GM12891 (cell line): ENCODE measurements around the gene TFE3.

Experiments
- PAX5 ChIP-seq: IDR thresholded peaks from 2 replicates; pipeline ENCODE4 v1.6.1; 2011; ENCODE audit warnings: low read length, moderate library complexity, mild to moderate bottlenecking; ENCODE audit not compliant: insufficient read depth, severe bottlenecking
- POLR2A ChIP-seq: IDR thresholded peaks from 2 replicates; pipeline ENCODE4 v1.6.1; 2011; ENCODE audit warnings: low read depth, low read length, control low read depth
- POLR2AphosphoS5 ChIP-seq: IDR thresholded peaks from 2 replicates; pipeline ENCODE4 v1.6.1; 2011; ENCODE audit warnings: low read depth, low read length, control low read depth
- POU2F2 ChIP-seq: IDR thresholded peaks from 2 replicates; pipeline ENCODE4 v1.6.1; 2011; ENCODE audit warnings: low read depth, mild to moderate bottlenecking, control low read depth, low read length, moderate library complexity

GRCh38 chrX:49037883-49038475 is 5.2 kb downstream of the TFE3 start:
- TF ChIP-seq POLR2AphosphoS5 (no peak), POLR2A (no peak), PAX5 (no peak), POU2F2 (no peak)
